Peyer's patch (tissue), 4 donors: Measurements from ENCODE around the gene NFE2L1. TPM values are rescaled to one million over a fixed set of nuclear protein-coding genes. Genes with fewer than 3 reads are reported as not detected.
"Not testable (repeated sequence)": the region's sequence is repeated elsewhere in the genome, so short reads cannot be mapped to it uniquely, and the experiment has no call there.

Source experiments
- DNase-seq, 3 donors: peaks; one replicate each; pipeline ENCODE4 v3.0.0-alpha.2; 2017 to 2019
- H3K27ac ChIP-seq, 4 donors: fragments of 200-600 bp; sonication (generic); one replicate each; pipeline ENCODE4 v1.5.1; 2016 to 2019
- H3K27me3 ChIP-seq, 2 donors: fragments of 200-600 bp; sonication (generic); one replicate each; pipeline ENCODE4 v1.5.1; 2019
- H3K36me3 ChIP-seq, 3 donors: fragments of 200-600 bp; sonication (generic); one replicate each; pipeline ENCODE4 v1.5.1; 2016 to 2019
- H3K4me1 ChIP-seq, 4 donors: fragments of 200-600 bp; sonication (generic); one replicate each; pipeline ENCODE4 v1.5.1; 2016 to 2019
- H3K4me3 ChIP-seq, 4 donors: fragments of 200-600 bp; sonication (generic); 1 replicate in 3 of 4; 2 replicates in 1 of 4; pipeline ENCODE4 v1.5.1; 2016 to 2019; ENCODE audit warnings: mild to moderate bottlenecking in 1 of 4
- H3K9me3 ChIP-seq, 4 donors: fragments of 200-600 bp; sonication (generic); one replicate each; pipeline ENCODE4 v1.5.1; 2016 to 2019; ENCODE audit warnings: mild to moderate bottlenecking in 1 of 4
- POLR2A ChIP-seq, 2 donors: fragments of 450-650 bp; IDR thresholded peaks; one replicate each; pipeline ENCODE4 v1.5.1; 2017; ENCODE audit warnings: antibody characterized with exemption in 2 of 2, mild to moderate bottlenecking in 2 of 2, moderate library complexity in 2 of 2
- total RNA-seq, 4 donors: library from RNA; depleted of rRNA; stranded (reverse); fragments of >200 nt; gene quantifications; one replicate each; pipeline ENCODE4 v1.1.0, GENCODE V29; 2016
- TF ChIP-seq, protein P1 (sequence below), 6 experiments: fragments of 450-650 bp in 4 of 6; fragments of 200-600 bp in 2 of 6; sonication (generic) in 1 of 6; IDR thresholded peaks; one replicate each; pipeline ENCODE4 v1.5.1; 2017 to 2019; ENCODE audit warnings: antibody characterized with exemption in 6 of 6, mild to moderate bottlenecking in 3 of 6, moderate library complexity in 1 of 6

Gene NFE2L1
- total RNA-seq, 4 donors from 2014 or later, result 89.1 to 228 (median 217) TPM

DNA sequence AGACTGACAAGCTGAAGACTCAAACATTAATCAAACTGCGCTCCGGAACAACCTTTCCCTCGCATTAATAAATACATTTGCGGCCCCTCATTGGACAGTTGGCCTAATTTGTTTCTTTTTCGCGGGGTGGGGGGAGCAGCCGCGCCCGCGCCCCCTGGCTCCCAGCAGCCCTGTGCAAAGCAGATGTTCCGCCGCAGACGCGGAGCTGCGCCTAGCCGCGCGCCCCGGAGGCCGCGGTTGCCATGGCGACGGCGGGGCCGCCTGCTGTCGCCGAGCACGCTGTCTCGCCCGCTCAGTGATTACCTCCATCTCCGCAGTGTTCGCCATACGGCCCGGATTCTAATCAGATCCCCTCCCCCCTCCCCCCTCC, 36.0 kb upstream of the NFE2L1 start:
- Histone ChIP-seq H3K36me3 (no peaks in the 10 kb centered on the region), H3K27ac (peak overlapping the region in 1 of 4 donors; percentile 21), H3K27me3 (peaks cover 0 to 18% of the 10 kb centered on the region in 2 donors), H3K4me1 (peaks cover 0 to 14% (median 5%) of the 10 kb centered on the region in 4 donors), H3K4me3 (peak overlapping the region; percentile 16 to 40 (median 32)), H3K9me3 (no peaks in the 10 kb centered on the region)
- TF ChIP-seq, protein P1, sequence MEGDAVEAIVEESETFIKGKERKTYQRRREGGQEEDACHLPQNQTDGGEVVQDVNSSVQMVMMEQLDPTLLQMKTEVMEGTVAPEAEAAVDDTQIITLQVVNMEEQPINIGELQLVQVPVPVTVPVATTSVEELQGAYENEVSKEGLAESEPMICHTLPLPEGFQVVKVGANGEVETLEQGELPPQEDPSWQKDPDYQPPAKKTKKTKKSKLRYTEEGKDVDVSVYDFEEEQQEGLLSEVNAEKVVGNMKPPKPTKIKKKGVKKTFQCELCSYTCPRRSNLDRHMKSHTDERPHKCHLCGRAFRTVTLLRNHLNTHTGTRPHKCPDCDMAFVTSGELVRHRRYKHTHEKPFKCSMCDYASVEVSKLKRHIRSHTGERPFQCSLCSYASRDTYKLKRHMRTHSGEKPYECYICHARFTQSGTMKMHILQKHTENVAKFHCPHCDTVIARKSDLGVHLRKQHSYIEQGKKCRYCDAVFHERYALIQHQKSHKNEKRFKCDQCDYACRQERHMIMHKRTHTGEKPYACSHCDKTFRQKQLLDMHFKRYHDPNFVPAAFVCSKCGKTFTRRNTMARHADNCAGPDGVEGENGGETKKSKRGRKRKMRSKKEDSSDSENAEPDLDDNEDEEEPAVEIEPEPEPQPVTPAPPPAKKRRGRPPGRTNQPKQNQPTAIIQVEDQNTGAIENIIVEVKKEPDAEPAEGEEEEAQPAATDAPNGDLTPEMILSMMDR (IDR thresholded peaks at IDR 0.05), result no peak
- TF ChIP-seq POLR2A (IDR thresholded peaks at IDR 0.05), result no peak
- peak in 2 of 3 donors; percentile 70 to 81 for DNase-seq

DNA sequence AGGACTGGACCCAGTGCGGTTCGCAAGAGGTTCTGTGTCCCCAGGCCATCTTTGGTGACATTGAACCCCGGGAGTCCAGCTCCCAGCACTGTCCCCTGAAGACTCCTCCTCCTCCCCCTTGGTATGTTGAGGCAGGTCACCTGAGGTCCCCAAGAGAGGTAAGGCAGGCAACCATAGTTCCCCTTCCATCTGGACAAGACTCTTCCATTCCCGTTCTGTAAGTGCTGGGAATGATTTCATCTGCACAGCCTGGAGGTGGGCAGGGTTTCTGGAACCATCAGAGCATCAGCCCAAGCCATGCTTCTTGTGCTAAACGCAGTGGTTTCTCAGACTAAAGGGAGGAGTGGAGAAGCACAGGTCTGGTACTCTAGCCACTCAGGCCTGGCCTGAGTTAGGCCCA, 35.5 kb upstream of the NFE2L1 start:
- Histone ChIP-seq H3K4me1 (peaks cover 0 to 14% (median 6%) of the 10 kb centered on the region in 4 donors), H3K27me3 (peaks cover 0 to 18% of the 10 kb centered on the region in 2 donors), H3K36me3 (no peaks in the 10 kb centered on the region), H3K4me3 (peak overlapping the region in 2 of 4 donors; percentile 30 to 40), H3K27ac (peak overlapping the region in 1 of 4 donors; percentile 21), H3K9me3 (no peaks in the 10 kb centered on the region)
- TF ChIP-seq POLR2A (IDR thresholded peaks at IDR 0.05), result no peak
- TF ChIP-seq, protein P1 (IDR thresholded peaks at IDR 0.05), result no peak
- no peak for DNase-seq

DNA sequence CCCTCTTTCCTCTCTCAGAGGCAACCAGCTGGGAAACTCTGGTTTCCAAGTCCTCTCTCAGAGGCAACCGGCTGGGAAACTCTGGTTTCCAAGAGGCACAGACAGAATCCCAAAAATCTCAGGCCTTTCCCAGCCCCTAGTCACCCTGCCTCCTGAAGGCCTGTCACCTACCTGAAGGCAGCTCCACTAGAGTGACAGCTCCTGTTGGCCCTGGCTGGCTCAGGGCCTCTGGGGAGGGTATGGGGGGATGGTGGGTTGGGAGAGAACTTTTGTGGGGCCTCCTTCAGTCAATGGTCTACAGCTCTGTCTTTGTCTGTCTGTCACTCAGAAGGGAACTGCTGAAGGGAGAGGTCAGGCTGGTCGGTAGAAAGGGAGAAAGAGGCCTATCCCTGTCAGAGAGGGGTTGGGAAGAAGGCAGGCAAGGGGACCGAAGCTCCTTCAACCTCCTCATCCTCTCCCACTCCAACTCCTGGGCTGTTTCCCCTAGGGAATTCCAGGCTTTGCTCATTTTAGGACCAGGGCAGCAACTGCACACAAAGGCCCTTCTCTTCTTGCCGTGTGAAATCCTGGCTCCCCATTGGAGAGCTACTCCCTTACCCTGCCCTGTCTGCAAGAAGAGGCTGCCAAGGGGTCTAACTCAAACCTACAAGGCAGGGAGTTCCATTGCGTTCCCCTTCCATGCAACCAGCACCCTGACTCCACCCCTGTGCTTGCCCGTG, 34.1 kb upstream of the NFE2L1 start:
- TF ChIP-seq POLR2A (IDR thresholded peaks at IDR 0.05), result no peak
- TF ChIP-seq, protein P1 (IDR thresholded peaks at IDR 0.05), result no peak
- H3K27ac ChIP-seq, result no peak overlapping the region
- peaks cover 0 to 17% (median 7%) of the 10 kb centered on the region in 4 donors for H3K4me1 ChIP-seq
- DNase-seq, result no peak
- peaks cover 0 to 18% of the 10 kb centered on the region in 2 donors for H3K27me3 ChIP-seq
- H3K9me3 ChIP-seq, result no peaks in the 10 kb centered on the region
- no peak overlapping the region for H3K4me3 ChIP-seq
- no peaks in the 10 kb centered on the region for H3K36me3 ChIP-seq

DNA sequence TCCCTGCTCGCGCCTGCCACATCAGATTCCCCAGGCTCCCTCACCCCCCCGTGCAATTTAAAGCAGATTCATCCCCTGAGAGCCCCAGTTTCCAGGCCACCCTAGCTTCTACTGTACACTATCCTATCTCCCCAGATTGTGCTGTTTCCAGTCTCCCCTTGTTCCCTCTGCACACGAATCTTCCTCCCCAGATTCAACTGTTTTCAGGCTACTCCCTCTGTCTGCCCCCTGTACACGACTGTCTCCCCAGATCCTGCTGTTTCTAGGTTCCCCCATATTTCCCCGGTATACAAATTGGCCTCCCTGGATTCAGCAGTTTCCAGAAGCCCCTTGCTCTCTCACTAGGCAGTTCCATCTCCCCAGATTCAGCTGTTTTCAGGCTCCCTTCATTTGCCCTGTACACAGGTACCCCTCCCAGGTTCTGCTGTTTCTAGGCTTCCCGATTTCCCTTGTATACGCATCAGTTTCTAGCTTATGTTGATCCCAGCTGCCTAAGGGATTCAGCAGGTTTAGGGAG, 33.5 kb upstream of the NFE2L1 start:
- Histone ChIP-seq H3K27ac (no peak overlapping the region), H3K9me3 (no peaks in the 10 kb centered on the region), H3K36me3 (no peaks in the 10 kb centered on the region), H3K27me3 (peaks cover 0 to 18% of the 10 kb centered on the region in 2 donors), H3K4me1 (peaks cover 0 to 17% (median 7%) of the 10 kb centered on the region in 4 donors), H3K4me3 (no peak overlapping the region)
- DNase-seq, result no peak
- TF ChIP-seq, protein P1 (IDR thresholded peaks at IDR 0.05), result no peak
- TF ChIP-seq POLR2A (IDR thresholded peaks at IDR 0.05), result no peak

DNA sequence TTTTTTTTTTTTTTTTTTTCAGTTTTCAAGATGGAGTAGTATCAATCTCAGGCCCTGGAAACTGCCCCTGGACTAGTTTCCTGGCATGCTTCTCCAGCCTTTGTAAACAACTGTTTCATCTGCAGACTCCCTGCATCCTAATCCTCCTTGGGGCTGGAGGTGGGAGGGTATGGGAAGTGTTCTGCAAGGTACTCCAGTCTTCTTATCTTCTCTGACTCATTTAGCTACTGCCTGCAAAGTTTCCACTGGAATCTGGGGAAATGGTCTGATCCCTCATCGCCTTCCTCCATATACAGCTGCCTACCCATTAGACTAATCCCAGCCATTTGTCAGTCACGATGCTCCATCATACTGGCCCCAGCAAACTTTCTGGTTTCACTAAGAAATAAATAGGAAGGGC, 32.0 kb upstream of the NFE2L1 start:
- H3K4me1 ChIP-seq, result peaks cover 0 to 17% (median 7%) of the 10 kb centered on the region in 4 donors
- no peak for TF ChIP-seq POLR2A (IDR thresholded peaks at IDR 0.05)
- TF ChIP-seq, protein P1 (IDR thresholded peaks at IDR 0.05), result no peak
- H3K36me3 ChIP-seq, result no peaks in the 10 kb centered on the region
- H3K27me3 ChIP-seq, result peaks cover 0 to 18% of the 10 kb centered on the region in 2 donors
- H3K9me3 ChIP-seq, result no peaks in the 10 kb centered on the region
- H3K27ac ChIP-seq, result no peak overlapping the region
- H3K4me3 ChIP-seq, result no peak overlapping the region
- DNase-seq, result no peak

DNA sequence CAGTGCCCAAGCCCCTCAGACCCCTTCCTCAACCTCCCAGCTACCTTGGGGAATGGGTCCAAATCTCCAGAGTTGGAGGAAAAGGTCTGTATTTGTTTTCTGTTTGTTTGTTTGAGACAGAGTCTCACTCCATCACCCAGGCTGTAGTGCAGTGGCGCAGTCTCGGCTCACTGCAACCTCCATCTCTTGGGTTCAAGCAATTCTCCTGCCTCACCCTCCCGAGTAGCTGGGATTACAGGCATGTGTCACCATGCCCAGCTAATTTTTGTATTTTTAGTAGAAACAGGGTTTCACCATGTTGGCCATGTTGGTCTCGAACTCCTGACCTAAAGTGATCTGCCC, 30.4 kb upstream of the NFE2L1 start:
- H3K27me3 ChIP-seq, H3K4me3 ChIP-seq, H3K4me1 ChIP-seq, H3K9me3 ChIP-seq, H3K36me3 ChIP-seq, DNase-seq: not testable (repeated sequence)
- H3K27ac ChIP-seq, result peak overlapping the region in 2 of 4 donors; percentile 32 to 56
